OCI-LY3 (cell line): ENCODE results near the gene CFAP58.

Source experiments
- EZH2phosphoT487 ChIP-seq: fragments of 200-600 bp; shearing (Covaris generic); IDR thresholded peaks from 2 replicates; pipeline ENCODE4 v1.6.1; 2018; ENCODE audit warnings: antibody characterized with exemption, mixed run types, low read depth
- TF ChIP-seq, protein P1 (sequence below): fragments of 200-600, 300-600 bp; sonication (generic); IDR thresholded peaks from 2 replicates; pipeline ENCODE4 v1.5.1; 2014; ENCODE audit warnings: antibody characterized with exemption, low read length, low read depth

DNA sequence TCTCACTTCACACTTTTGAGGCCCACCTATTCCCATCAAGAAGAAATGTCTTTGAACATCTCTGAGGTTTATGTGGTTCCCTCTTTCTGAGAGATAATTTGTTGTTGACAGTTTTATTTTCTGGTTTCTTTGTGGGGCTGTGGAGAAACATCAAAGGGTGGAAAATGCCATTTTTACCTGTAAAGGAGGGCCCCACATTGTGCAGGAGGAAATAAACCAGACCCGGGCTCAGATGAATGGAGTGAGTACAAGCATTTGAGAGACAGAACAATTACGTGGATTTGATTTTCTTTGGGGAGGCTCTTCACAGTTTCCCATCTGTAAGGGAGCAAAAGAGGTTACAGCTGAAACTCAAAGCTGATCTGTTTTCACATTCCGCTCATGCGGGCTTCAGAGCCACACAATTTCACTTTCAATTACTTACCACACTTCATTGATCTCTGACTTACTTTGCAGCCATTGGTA lies 45.2 kb upstream of the CFAP58 start:
- TF ChIP-seq, protein P1, sequence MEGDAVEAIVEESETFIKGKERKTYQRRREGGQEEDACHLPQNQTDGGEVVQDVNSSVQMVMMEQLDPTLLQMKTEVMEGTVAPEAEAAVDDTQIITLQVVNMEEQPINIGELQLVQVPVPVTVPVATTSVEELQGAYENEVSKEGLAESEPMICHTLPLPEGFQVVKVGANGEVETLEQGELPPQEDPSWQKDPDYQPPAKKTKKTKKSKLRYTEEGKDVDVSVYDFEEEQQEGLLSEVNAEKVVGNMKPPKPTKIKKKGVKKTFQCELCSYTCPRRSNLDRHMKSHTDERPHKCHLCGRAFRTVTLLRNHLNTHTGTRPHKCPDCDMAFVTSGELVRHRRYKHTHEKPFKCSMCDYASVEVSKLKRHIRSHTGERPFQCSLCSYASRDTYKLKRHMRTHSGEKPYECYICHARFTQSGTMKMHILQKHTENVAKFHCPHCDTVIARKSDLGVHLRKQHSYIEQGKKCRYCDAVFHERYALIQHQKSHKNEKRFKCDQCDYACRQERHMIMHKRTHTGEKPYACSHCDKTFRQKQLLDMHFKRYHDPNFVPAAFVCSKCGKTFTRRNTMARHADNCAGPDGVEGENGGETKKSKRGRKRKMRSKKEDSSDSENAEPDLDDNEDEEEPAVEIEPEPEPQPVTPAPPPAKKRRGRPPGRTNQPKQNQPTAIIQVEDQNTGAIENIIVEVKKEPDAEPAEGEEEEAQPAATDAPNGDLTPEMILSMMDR: no peak
- TF ChIP-seq EZH2phosphoT487: no peak
